Pancreas (tissue), 10 donors: Measurements from ENCODE around the gene RCSD1. TPM values are rescaled to one million over a fixed set of nuclear protein-coding genes. Genes with fewer than 3 reads are reported as not detected.

Experiments
- ATAC-seq, 4 donors: fragments of 200-7000 bp; cut with Tn5 transposase; one replicate each; pipeline versions ENCODE4 v1.8.0 to v1.9.1; 2020; ENCODE audit warnings: mild to moderate bottlenecking in 4 of 4, moderate library complexity in 4 of 4
- DNase-seq, 6 donors: peaks; one replicate each; pipeline ENCODE4 v3.0.0-alpha.2; 2020
- FAIRE-seq: peaks from 2 replicates; lab custom pipeline; 2012; peaks lifted over from hg19 to GRCh38; lab: Jason Lieb, UNC
- H3K27ac ChIP-seq, 4 donors: fragments of 200-600 bp; sonication (generic); 1 replicate in 3 of 4; 2 replicates in 1 of 4; pipeline versions ENCODE4 v1.5.0 to v1.8.0; 2020
- H3K27me3 ChIP-seq, 4 donors: fragments of 200-600 bp; one replicate each; pipeline ENCODE4 v1.8.0; 2021
- H3K36me3 ChIP-seq, 3 donors: fragments of 200-600 bp; sonication (generic) in 1 of 3; one replicate each; pipeline versions ENCODE4 v1.5.0 to v1.8.0; 2020 to 2021
- H3K4me1 ChIP-seq, 3 donors: fragments of 200-600 bp; one replicate each; pipeline ENCODE4 v1.8.0; 2021
- H3K4me3 ChIP-seq, 4 donors: fragments of 200-600 bp; sonication (generic) in 2 of 4; one replicate each; pipeline versions ENCODE4 v1.5.0 to v1.8.0; 2020 to 2021
- H3K9me3 ChIP-seq, 4 donors: fragments of 200-600 bp; one replicate each; pipeline ENCODE4 v1.8.0; 2021
- CTCF ChIP-seq, 4 donors: fragments of 200-600 bp; sonication (generic) in 3 of 4; IDR thresholded peaks; one replicate each; pipeline versions ENCODE4 v1.5.0 to v1.8.0; 2021; ENCODE audit warnings: antibody characterized with exemption in 4 of 4
- WGBS, 2 donors: extraction: QIAGEN DNeasy Blood & Tissue Kit; methylation state at CpG; one replicate each; pipeline ENCODE4 v1.1.7; 2013; 5-methylcytosine and 5-hydroxymethylcytosine counted together
- intact Hi-C, 3 donors: fragments of 100-400 bp; cut with DNase I; formaldehyde crosslinking; loops; one replicate each; pipeline versions ENCODE4 v1.11.1 to v1.14.2; 2022
- polyA plus RNA-seq, 2 donors: library from polyadenylated mRNA; stranded (reverse); fragments of 200-250 nt; gene quantifications; one replicate each; pipeline ENCODE4 v1.2.3, GENCODE V29; 2013
- total RNA-seq, 6 donors: library from RNA; stranded (reverse); fragmentation: NEBNext Ultra II Directional in 4 of 6; extraction: Animal tissue kit (Norgen Biotek cat#: 25700) in 4 of 6; gene quantifications; one replicate each; pipeline versions ENCODE4 v1.2.1 to v1.2.4, GENCODE V29; 2021 to 2023
- donor health status: healthy with polysubstance abuse.
- donor health status: DM: no; HTN: no; CAD: no; lungs with moderate emphysema.
- donor health status: DM: no; HTN: no; CAD: no.
- donor health status: control.
- donor health status: control.
- donor health status: Bipolar disorder and iron deficiency.
- donor health status: DM: yes; HTN: yes; CAD: no.
- donor health status: DM: no; HTN: no; CAD: no.
- donor health status: DM: no; HTN: no; CAD: no.
- donor health status: DM: yes; HTN: yes; CAD: no.

RCSD1 gene
- total and polyA plus RNA-seq, 8 donors = 0.59 to 6.7 (median 1.6) TPM

DNA sequence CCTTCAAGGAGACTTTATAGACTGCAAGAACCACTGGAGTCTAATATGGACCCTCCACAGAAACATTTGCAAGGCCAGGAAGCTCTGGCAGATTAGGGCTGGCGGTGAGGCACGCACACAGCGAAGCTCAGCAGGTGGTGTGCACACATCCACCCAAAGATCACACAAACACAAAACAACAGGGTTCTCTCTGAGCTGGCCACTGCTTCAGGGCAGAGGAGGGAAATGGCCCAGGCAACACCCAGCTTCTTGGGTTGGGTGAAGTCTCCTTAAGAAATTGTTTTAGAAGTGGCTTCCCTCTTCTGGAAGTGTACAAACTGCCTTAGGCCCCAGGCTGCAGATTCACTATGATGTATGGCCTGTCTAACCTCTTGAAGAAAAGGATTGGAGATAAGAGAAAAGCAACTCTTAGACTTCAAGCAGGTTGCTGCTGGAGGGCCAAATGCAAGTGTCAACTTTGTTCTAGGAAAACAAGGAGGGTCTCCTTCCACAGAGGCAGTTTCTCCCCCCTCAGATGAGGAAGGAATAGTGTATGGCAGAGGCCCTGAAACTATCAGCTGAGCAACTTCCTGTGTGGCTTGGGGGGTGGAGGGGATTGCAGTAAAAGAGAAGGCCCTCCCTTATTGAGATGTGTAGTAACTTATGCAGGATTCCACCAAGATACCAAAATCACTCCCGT, 2.0 kb downstream of the RCSD1 start:
- FAIRE-seq (no peak), DNase-seq (no peak), ATAC-seq (peak in 1 of 4 donors; percentile 40)
- H3K36me3 ChIP-seq = no peaks in the 10 kb centered on the region
- no peak for TF ChIP-seq CTCF (IDR thresholded peaks at IDR 0.05)
- peak overlapping the region in 1 of 4 donors; percentile 23 for H3K27ac ChIP-seq
- intact Hi-C loops = no loop called here
- 84 to 92% methylated on average over 4 of the region's 4 CpGs for WGBS, 2 donors
- no peaks in the 10 kb centered on the region for H3K9me3 ChIP-seq
- peaks cover 0 to 5% (median 0%) of the 10 kb centered on the region in 4 donors for H3K27me3 ChIP-seq
- no peaks in the 10 kb centered on the region for H3K4me1 ChIP-seq
- H3K4me3 ChIP-seq = peak overlapping the region in 1 of 4 donors; percentile 10

- no peaks in the 10 kb centered on the region for H3K36me3 ChIP-seq
- no peak for TF ChIP-seq CTCF (IDR thresholded peaks at IDR 0.05)
- no peaks in the 10 kb centered on the region for H3K9me3 ChIP-seq
- no peak overlapping the region for H3K27ac ChIP-seq
- ATAC-seq (no peak), DNase-seq (no peak), FAIRE-seq (no peak)
- 86 to 93% methylated on average over 3 of the region's 3 CpGs for WGBS, 2 donors
- H3K4me3 ChIP-seq = no peak overlapping the region
- intact Hi-C loops = no loop called here
- H3K27me3 ChIP-seq = peaks cover 0 to 5% (median 0%) of the 10 kb centered on the region in 4 donors
- no peaks in the 10 kb centered on the region for H3K4me1 ChIP-seq
Observed at GRCh38 chr1:167633258-167633944, 3.4 kb downstream of the RCSD1 start.

- 90 to 92% methylated on average over 2 of the region's 2 CpGs for WGBS, 2 donors
- ATAC-seq (no peak), FAIRE-seq (no peak), DNase-seq (no peak)
- Histone ChIP-seq H3K27me3 (peaks cover 0 to 4% (median 0%) of the 10 kb centered on the region in 4 donors), H3K4me1 (no peaks in the 10 kb centered on the region), H3K9me3 (no peaks in the 10 kb centered on the region), H3K4me3 (no peak overlapping the region), H3K36me3 (no peaks in the 10 kb centered on the region), H3K27ac (no peak overlapping the region)
- intact Hi-C loops = no loop called here
- no peak for TF ChIP-seq CTCF (IDR thresholded peaks at IDR 0.05)
Observed at GRCh38 chr1:167634435-167634834, 4.4 kb downstream of the RCSD1 start.

DNA sequence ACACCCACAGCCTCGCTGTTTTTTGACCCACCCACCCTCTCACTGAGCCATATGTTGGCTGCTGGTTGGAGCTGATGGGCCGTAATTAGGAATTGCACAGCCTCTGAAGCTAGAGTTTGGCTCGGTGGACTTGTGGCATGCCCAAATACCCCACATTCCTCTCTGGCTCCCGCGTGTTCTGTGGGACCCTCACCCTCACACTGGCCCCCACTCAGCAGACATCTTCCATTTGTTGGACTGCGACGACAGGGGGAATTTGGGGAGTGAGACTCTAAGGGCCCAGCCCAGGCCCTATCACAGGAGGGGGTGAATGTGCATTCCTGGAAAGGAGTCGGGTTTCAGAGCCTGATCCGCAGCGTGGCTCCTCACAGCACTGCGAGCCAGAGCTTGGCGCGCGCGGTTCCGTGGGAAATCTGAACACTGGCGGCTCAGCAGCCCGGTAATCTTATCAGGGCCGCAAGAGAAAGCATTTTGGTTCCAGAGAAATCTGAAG, 5.2 kb downstream of the RCSD1 start:
- 23 to 24% methylated on average over 19 of the region's 19 CpGs for WGBS, 2 donors
- intact Hi-C loops = no loop called here
- ATAC-seq (peak in 3 of 4 donors; percentile 37 to 56 (median 50)), FAIRE-seq (no peak), DNase-seq (peak in 2 of 6 donors; percentile 9 to 61)
- Histone ChIP-seq H3K4me1 (no peaks in the 10 kb centered on the region), H3K36me3 (no peaks in the 10 kb centered on the region), H3K27ac (no peak overlapping the region), H3K4me3 (no peak overlapping the region), H3K27me3 (no peaks in the 10 kb centered on the region), H3K9me3 (no peaks in the 10 kb centered on the region)
- no peak for TF ChIP-seq CTCF (IDR thresholded peaks at IDR 0.05)
